Pancreas (tissue), 10 donors: ENCODE results near the gene TSPAN32. TPM values are rescaled to one million over a fixed set of nuclear protein-coding genes. Genes with fewer than 3 reads are reported as not detected.
A peak's percentile ranks its signal among the peaks of the same experiment; 100 is the strongest.

Experiments
- ATAC-seq, 4 donors: fragments of 200-7000 bp; cut with Tn5 transposase; one replicate each; pipeline versions ENCODE4 v1.8.0 to v1.9.1; 2020; ENCODE audit warnings: mild to moderate bottlenecking in 4 of 4, moderate library complexity in 4 of 4
- DNase-seq, 6 donors: peaks; one replicate each; pipeline ENCODE4 v3.0.0-alpha.2; 2020
- FAIRE-seq: peaks from 2 replicates; lab custom pipeline; 2012; peaks lifted over from hg19 to GRCh38; lab: Jason Lieb, UNC
- H3K27ac ChIP-seq, 4 donors: fragments of 200-600 bp; sonication (generic); 1 replicate in 3 of 4; 2 replicates in 1 of 4; pipeline versions ENCODE4 v1.5.0 to v1.8.0; 2020
- H3K27me3 ChIP-seq, 4 donors: fragments of 200-600 bp; one replicate each; pipeline ENCODE4 v1.8.0; 2021
- H3K36me3 ChIP-seq, 3 donors: fragments of 200-600 bp; sonication (generic) in 1 of 3; one replicate each; pipeline versions ENCODE4 v1.5.0 to v1.8.0; 2020 to 2021
- H3K4me1 ChIP-seq, 3 donors: fragments of 200-600 bp; one replicate each; pipeline ENCODE4 v1.8.0; 2021
- H3K4me3 ChIP-seq, 4 donors: fragments of 200-600 bp; sonication (generic) in 2 of 4; one replicate each; pipeline versions ENCODE4 v1.5.0 to v1.8.0; 2020 to 2021
- H3K9me3 ChIP-seq, 4 donors: fragments of 200-600 bp; one replicate each; pipeline ENCODE4 v1.8.0; 2021
- CTCF ChIP-seq, 4 donors: fragments of 200-600 bp; sonication (generic) in 3 of 4; IDR thresholded peaks; one replicate each; pipeline versions ENCODE4 v1.5.0 to v1.8.0; 2021; ENCODE audit warnings: antibody characterized with exemption in 4 of 4
- WGBS, 2 donors: extraction: QIAGEN DNeasy Blood & Tissue Kit; methylation state at CpG; one replicate each; pipeline ENCODE4 v1.1.7; 2013; 5-methylcytosine and 5-hydroxymethylcytosine counted together
- intact Hi-C, 3 donors: fragments of 100-400 bp; cut with DNase I; formaldehyde crosslinking; loops; one replicate each; pipeline versions ENCODE4 v1.11.1 to v1.14.2; 2022
- polyA plus RNA-seq, 2 donors: library from polyadenylated mRNA; stranded (reverse); fragments of 200-250 nt; gene quantifications; one replicate each; pipeline ENCODE4 v1.2.3, GENCODE V29; 2013
- total RNA-seq, 6 donors: library from RNA; stranded (reverse); fragmentation: NEBNext Ultra II Directional in 4 of 6; extraction: Animal tissue kit (Norgen Biotek cat#: 25700) in 4 of 6; gene quantifications; one replicate each; pipeline versions ENCODE4 v1.2.1 to v1.2.4, GENCODE V29; 2021 to 2023
- donor health status: healthy with polysubstance abuse.
- donor health status: DM: no; HTN: no; CAD: no; lungs with moderate emphysema.
- donor health status: DM: no; HTN: no; CAD: no.
- donor health status: control.
- donor health status: control.
- donor health status: Bipolar disorder and iron deficiency.
- donor health status: DM: yes; HTN: yes; CAD: no.
- donor health status: DM: no; HTN: no; CAD: no.
- donor health status: DM: no; HTN: no; CAD: no.
- donor health status: DM: yes; HTN: yes; CAD: no.

The TSPAN32 gene
- total and polyA plus RNA-seq, 8 donors = 0.25 to 1.4 (median 0.49) TPM; not detected in 1

GRCh38 chr11:2306452-2306823 lies 4.6 kb downstream of the TSPAN32 start:
- no peak for ATAC-seq
- no peak for TF ChIP-seq CTCF (IDR thresholded peaks at IDR 0.05)
- Histone ChIP-seq H3K4me1 (peaks cover 0 to 19% (median 10%) of the 10 kb centered on the region in 3 donors), H3K9me3 (no peaks in the 10 kb centered on the region), H3K27ac (peak overlapping the region in 1 of 4 donors; percentile 28), H3K27me3 (no peaks in the 10 kb centered on the region), H3K36me3 (no peaks in the 10 kb centered on the region), H3K4me3 (no peak overlapping the region)
- 45 to 60% methylated on average over 4 of the region's 4 CpGs for WGBS, 2 donors
- DNase-seq = peak in 1 of 6 donors; percentile 31
- FAIRE-seq = no peak
- intact Hi-C loops = loop anchor here (5.0 to 10.0 kb wide), 3 partner anchors 111 to 588 kb away; no protein-coding TSS in a partner anchor

DNA sequence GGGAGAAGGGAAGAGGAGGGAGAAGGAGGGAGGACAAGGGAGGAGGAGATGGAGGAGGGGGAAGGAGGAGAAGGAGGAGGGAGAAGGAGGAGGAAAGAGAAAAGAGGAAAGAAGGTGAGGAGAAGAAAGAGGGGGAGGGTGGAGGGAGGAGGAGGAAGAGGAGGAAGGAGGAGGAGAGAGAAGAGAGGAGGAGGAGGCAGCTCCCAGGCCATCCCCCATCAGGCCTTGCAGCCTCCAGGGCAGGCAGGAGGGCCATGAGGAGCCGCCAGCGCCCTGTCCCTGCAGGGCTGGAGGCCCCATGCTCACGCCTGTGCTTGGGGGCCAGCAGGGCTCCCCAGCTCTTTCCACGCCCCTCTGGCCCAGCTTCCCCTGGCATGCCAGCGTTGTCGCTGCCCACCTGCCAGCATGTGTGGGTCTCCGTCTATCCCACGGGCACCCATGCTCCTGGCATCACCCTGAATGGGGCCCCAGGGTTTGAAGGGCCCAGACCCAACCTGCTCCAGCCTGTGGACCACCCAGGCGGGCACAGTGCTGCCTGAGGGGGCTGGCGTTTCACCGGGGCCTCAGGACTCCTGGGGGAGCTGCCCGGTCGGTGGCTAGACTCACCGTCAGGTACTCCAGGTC lies 5.2 kb downstream of the TSPAN32 start:
- intact Hi-C loops = loop anchor here (5.0 to 10.0 kb wide), 3 partner anchors 110 to 588 kb away; no protein-coding TSS in a partner anchor

GRCh38 chr11:2307501-2308331 lies 5.9 kb downstream of the TSPAN32 start:
- Histone ChIP-seq H3K9me3 (no peaks in the 10 kb centered on the region), H3K4me1 (peaks cover 0 to 19% (median 10%) of the 10 kb centered on the region in 3 donors), H3K27ac (no peak overlapping the region), H3K4me3 (no peak overlapping the region), H3K36me3 (no peaks in the 10 kb centered on the region), H3K27me3 (no peaks in the 10 kb centered on the region)
- intact Hi-C loops = loop anchor here (5.0 to 10.0 kb wide), 3 partner anchors 110 to 587 kb away; no protein-coding TSS in a partner anchor
- peak in 2 of 6 donors; percentile 12 to 49 for DNase-seq
- ATAC-seq = no peak
- no peak for TF ChIP-seq CTCF (IDR thresholded peaks at IDR 0.05)
- no peak for FAIRE-seq
- WGBS, 2 donors = 67 to 78% methylated on average over 22 to 23 of the region's 23 CpGs

More for the DNA sequence above, 5.2 kb downstream of the TSPAN32 start:
- DNase-seq (peak in 2 of 6 donors; percentile 11 to 63), FAIRE-seq (no peak), ATAC-seq (no peak)
- Histone ChIP-seq H3K4me1 (peaks cover 0 to 19% (median 10%) of the 10 kb centered on the region in 3 donors), H3K9me3 (no peaks in the 10 kb centered on the region), H3K27ac (no peak overlapping the region), H3K4me3 (no peak overlapping the region), H3K36me3 (no peaks in the 10 kb centered on the region), H3K27me3 (no peaks in the 10 kb centered on the region)
- 48 to 58% methylated on average over 13 to 14 of the region's 14 CpGs for WGBS, 2 donors
- no peak for TF ChIP-seq CTCF (IDR thresholded peaks at IDR 0.05)

GRCh38 chr11:2308713-2309112 lies 6.9 kb downstream of the TSPAN32 start:
- H3K27me3 ChIP-seq = no peaks in the 10 kb centered on the region
- H3K9me3 ChIP-seq = no peaks in the 10 kb centered on the region
- no peak overlapping the region for H3K27ac ChIP-seq
- intact Hi-C loops = loop anchor here (5.0 to 10.0 kb wide), 3 partner anchors 109 to 586 kb away; no protein-coding TSS in a partner anchor
- no peaks in the 10 kb centered on the region for H3K36me3 ChIP-seq
- peaks cover 0 to 9% (median 4%) of the 10 kb centered on the region in 3 donors for H3K4me1 ChIP-seq
- FAIRE-seq (no peak), ATAC-seq (no peak), DNase-seq (peak in 2 of 6 donors; percentile 10 to 60)
- no peak for TF ChIP-seq CTCF (IDR thresholded peaks at IDR 0.05)
- H3K4me3 ChIP-seq = no peak overlapping the region
- 55 to 79% methylated on average over 7 of the region's 7 CpGs for WGBS, 2 donors
